GM13976 (cell line): ENCODE data around the gene SLC35G4.

Experiments
- DNase-seq: peaks from one replicate; pipeline ENCODE4 v3.0.0; 2012; ENCODE audit warnings: low spot score
- in situ Hi-C: fragments of 300-500 bp; cut with MboI; formaldehyde crosslinking; loops from one replicate; pipeline ENCODE4 v1.12.0; 2022; ENCODE audit warnings: low sequenced_read_pairs, mixed read lengths, inconsistent platforms; ENCODE audit not compliant: unreplicated experiment
- TF ChIP-seq, protein P1 (sequence below): IDR thresholded peaks from 2 replicates; pipeline ENCODE4 v1.5.1; 2012; ENCODE audit warnings: borderline replicate concordance, mild to moderate bottlenecking; ENCODE audit not compliant: insufficient read depth; ENCODE audit errors: extremely low read depth, missing control alignments, control extremely low read depth

The SLC35G4 gene

DNA sequence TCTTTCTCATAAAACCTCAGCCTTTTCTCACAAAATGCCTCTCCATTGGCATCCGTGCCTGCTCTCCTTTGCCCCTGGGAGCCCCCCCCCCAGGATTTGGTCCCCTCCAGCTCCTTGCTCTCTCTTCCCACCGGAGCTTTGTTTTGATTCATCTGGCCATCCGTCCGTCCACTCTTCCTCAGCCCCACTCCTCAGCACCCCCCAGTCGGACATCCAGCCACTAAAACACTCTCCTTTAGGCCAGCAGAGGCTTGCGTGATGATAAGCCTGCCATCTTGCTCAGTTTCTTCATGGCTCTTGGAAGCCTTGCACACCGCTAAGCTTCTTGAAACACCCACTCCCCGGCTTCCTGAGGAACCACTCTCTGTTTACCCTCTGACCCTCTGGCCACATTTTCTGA is 48.2 kb downstream of the SLC35G4 start:
- TF ChIP-seq, protein P1, sequence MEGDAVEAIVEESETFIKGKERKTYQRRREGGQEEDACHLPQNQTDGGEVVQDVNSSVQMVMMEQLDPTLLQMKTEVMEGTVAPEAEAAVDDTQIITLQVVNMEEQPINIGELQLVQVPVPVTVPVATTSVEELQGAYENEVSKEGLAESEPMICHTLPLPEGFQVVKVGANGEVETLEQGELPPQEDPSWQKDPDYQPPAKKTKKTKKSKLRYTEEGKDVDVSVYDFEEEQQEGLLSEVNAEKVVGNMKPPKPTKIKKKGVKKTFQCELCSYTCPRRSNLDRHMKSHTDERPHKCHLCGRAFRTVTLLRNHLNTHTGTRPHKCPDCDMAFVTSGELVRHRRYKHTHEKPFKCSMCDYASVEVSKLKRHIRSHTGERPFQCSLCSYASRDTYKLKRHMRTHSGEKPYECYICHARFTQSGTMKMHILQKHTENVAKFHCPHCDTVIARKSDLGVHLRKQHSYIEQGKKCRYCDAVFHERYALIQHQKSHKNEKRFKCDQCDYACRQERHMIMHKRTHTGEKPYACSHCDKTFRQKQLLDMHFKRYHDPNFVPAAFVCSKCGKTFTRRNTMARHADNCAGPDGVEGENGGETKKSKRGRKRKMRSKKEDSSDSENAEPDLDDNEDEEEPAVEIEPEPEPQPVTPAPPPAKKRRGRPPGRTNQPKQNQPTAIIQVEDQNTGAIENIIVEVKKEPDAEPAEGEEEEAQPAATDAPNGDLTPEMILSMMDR, result no peak
- in situ Hi-C loops, result no loop called here
- DNase-seq, result no peak

DNA sequence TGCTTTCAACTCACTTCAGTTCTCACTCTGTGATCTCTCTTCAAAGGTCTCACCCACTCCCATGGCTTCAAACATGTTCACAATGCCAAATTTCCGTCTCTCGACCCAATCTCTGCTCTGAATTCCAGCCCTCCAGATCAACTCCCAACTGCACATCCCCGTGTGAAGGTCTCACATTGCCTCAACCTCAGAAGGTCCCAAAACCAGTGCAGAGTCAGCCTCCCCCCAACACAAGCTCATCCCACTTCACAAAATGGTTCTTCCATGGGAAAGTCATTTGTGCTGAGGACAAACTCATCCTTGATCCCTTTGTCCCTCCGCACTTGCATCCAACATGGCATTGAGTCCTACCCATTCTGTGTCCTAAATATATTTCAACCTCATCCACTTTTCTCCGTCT is 48.6 kb downstream of the SLC35G4 start:
- no peak for DNase-seq
- in situ Hi-C loops, result no loop called here
- TF ChIP-seq, protein P1, result no peak

DNA sequence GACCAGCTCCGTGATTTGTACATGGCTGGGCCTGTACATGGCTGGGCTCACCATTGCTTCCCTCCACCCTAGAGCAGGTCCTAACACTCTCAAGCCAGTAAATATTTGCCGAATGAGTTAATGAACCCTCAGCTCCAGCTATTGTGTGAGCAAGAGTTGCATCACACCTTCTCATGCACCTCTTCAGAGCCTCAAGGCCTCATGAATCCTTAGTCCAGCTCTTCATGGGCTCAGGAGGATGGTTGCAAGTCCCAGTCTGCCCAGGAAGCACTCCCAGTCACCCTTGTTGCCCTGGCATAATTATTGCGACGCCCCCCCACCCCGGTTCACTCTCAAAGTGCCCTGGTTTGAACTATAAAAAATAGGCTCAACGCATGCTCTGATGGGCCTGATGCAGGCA is 49.6 kb downstream of the SLC35G4 start:
- in situ Hi-C loops, result no loop called here
- no peak for DNase-seq
- TF ChIP-seq, protein P1, result no peak
